GM19035 (cell line): ENCODE data around the gene ITGB8.

Experiments
- ATAC-seq: cut with Tn5 transposase; IDR thresholded peaks from one replicate; pipeline ENCODE4 v1.9.1; 2021; ENCODE audit not compliant: unreplicated experiment

The ITGB8 gene

DNA sequence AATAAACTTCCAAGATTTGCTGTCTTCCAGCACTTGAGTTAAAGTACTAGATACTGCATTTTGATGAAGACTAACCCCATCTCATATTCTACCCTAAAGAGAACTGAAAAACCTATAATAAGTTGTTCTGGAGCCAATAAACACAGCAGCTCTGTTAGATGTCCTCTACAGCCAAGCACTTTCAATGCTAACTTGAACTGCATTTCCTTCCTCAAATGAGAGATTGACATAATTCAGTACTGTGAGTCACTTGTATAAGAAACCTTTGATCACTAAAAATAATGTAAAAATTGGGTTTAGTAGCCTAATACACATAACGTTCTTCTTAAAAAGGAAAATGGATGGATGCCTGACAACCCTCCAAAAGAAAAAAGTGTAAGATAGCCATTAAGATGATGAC, 81.3 kb downstream of the ITGB8 start:
- no peak for ATAC-seq

DNA sequence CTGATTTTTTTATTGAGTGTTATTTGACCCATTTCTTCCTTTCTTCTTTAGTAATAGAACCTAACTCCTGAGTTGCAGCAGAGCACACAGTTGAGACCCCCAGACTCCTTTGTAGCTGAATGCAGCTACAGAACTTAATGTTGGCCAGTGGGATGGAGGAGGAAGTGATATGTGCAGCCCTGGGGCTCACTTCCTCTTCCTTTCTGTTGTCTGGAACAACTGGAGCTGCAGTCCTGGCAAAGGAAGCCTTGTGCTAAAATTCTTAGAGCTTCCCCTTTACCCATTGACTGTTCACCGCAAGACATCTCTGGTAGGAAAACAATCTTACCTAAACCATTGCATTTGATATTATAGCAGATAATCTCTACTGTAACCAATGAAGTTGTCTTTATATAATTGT, 86.6 kb downstream of the ITGB8 start:
- no peak for ATAC-seq

DNA sequence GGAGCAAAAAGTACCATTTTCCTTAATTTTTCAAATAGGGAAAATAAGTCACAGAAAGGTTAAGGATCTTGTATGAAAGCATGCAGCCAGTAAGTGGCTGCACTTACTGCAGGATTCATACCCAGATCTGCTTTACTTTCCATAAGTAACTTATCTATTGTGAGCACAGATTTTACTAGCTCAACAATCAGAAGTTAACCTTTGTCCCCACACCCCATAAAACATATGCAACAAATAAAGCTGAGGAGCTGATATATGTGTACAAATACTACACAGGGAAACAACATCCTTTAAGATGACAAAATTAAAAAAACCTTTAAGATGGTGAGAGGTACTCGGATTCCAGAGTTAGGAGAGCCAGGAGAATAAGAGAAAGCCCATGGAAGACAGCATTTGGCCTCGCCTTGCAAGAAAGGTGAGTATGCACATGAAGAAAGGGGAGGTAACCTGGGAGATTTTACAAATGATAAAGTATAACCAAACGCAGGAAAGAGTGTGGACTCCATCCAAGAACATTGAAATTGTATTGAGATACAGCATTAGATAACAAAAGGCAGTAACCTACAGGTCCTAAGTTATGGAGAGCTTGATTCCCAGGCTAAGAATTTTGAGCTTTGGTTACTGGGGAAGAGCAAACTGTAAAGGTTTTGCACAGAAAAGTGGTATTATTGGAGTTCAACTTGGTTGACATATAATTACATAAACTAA, 87.1 kb downstream of the ITGB8 start:
- no peak for ATAC-seq

DNA sequence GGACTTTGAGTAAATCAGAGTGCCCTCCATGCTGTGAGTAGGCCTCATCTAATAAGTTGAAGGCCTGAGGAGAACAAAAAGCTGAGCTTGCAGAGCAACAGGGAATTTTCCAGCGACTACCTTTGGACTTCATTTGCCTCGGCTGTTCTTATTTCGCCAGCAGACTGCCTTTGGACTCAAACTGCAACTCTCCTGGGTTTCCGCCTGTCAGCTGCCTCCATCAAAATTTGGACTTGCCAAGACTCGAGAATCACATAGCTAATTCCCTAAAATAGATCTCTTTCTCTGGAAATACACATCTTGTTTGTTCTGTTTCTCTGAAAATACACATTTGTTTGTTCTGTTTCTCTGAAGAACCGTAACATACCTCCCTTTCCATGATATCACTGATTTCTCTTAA, 93.8 kb downstream of the ITGB8 start:
- no peak for ATAC-seq

DNA sequence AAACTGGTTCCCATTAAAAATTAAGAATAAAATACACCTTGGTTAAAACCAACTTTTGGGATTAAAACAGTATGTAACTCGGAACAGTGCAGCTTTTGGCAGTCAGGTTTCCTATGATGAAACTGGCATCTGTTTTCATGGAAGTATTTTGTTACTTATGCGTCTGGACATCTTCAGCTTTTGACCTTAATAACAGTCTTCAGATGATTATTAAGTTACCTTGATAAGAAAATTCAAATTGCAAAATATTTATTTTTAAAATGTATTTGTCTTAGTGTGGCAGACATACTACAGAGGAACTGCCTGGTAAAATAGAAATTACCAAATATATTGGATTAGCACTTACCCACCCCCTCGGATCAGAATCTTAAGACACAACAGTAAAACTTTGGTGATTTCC, 100.0 kb downstream of the ITGB8 start:
- no peak for ATAC-seq

DNA sequence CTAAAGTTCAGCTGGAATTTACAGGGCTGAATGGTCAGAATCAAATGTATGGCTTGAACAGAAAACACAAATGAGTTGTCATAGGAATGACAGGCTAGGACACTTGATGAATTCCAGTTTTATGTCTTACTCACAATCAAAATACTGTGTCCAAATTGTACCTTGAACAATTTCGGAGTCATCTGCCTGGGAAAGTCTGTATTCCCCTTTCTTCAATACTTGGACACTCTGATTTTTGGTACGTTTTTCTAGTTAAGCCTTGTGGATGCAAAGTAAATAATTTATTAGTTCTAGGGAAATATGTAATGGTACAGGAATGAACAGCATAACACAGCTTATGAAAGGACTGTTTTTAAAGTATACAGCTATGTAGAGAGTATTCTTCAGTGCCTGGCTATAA, 100.4 kb downstream of the ITGB8 start:
- no peak for ATAC-seq

DNA sequence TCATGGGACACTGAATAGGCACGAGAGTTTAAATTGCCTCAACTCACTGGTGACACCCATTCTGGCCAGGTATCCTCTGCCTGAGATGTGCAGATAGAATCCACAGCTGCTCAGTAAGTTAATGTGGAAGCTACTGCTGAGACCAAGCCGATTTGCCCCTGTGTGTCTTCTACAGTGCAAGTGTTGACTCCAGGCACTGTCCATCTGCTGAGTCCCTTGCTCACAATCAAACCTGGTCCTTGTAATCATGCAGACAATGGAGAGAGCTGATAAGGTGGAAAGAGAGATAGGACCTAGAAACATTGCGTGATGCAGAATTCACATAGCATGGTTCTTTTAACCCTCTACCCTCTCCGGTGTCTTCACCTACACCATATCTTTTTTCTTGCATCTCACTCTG, 101.4 kb downstream of the ITGB8 start:
- ATAC-seq = no peak

DNA sequence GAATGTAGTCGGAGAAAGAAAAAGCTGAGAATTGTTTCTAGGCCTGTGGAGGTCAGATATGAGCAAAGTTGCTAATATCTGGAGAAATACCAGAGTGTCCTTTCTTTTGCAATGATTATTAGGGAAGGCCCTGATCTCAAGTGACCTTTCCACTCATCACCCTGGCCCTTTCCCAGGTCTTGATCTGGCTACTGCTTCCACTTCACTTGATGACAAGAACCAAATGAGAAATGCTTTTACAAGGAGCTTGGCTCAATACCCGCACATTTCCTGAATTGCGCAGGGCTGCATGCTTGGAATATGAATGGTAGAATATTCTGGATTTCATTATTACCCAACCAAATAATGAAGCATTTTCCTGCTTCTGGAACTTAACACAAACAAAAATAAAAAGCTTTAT, 104.6 kb downstream of the ITGB8 start:
- no peak for ATAC-seq

DNA sequence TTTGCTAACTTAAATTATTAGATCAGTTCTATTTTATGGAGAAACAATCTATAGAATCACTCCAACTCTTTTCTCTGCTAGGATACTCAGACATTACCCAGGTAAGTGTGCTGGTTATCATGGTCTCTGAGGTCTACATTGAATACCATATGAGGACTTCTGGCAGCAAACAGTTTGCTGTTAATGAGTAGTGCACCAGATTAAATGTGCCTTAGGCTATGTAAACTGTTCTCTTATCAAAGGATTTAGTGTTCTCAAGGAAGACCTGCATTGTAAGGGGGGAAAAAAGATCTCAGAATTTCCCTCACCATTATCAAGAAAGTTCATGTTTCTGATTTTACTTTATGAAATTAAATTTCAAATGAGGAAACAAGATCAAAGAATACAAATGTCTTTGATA, 107.5 kb downstream of the ITGB8 start:
- no peak for ATAC-seq

DNA sequence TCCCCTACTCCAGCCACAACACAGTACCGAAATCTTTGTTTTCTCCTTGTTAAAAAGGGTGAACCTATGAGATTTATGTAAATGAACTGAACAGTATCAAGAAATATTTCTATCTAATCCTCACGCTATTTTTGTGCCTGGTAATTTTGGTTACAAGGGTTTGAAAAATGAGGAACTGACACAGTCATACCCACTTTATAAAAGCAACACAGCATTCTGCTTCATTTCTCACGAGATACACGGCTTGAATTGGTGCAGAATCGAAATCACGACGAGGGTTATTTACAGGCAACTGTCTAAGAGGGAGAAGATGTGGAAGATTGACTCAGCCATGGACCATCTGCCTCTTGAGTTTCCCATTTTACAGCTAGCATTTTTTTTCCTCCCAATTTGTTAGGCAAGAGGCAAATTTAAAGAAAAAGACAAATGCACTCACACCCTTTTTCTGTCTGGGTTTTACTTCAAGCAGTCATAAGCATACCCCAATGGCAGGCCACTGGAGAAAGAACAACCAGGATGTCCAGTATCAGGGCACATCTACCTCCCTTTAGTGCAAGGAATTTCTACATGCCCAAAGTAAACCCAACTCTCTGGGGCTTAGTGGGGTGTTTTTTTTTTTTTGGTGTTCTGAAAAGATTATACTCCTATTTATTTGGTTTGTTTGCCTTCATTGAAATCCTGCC, 108.1 kb downstream of the ITGB8 start:
- ATAC-seq = peak; percentile 87

DNA sequence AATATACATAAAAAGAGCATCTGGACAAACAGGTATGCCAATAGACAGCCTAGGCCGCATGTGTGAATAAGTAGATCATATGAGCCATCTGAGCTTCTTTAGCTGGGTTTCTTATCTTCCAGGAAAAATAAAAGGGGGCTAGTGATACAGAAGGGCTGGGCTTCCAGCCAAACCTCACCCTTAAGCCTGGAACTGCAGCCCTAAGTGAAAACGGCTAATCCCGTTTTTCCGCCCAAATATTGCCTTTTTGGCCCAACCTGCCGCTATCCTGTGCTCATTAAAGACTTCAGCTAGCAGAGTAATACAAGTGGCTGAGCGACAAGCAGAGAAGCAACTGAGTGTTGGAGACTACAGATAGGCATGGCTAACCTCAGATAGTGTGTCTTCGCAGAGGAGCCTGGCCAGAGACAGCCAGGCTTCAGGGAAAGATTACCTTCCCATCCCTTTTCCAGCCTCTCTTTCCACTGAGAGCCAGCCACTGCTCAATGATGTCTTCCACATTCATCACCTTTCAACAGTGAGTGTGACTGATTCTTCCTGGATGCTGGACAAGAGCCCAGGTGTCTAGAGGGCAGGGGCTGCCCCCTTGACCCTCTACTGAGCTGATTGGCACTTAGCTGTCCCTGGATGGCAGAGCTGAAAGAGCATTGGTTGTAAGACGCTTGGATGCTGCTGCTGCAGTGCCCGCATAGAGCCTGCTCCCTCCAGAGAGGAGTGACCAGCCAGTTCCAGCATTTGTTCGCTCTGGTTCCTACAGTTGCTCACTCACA, 108.9 kb downstream of the ITGB8 start:
- no peak for ATAC-seq

DNA sequence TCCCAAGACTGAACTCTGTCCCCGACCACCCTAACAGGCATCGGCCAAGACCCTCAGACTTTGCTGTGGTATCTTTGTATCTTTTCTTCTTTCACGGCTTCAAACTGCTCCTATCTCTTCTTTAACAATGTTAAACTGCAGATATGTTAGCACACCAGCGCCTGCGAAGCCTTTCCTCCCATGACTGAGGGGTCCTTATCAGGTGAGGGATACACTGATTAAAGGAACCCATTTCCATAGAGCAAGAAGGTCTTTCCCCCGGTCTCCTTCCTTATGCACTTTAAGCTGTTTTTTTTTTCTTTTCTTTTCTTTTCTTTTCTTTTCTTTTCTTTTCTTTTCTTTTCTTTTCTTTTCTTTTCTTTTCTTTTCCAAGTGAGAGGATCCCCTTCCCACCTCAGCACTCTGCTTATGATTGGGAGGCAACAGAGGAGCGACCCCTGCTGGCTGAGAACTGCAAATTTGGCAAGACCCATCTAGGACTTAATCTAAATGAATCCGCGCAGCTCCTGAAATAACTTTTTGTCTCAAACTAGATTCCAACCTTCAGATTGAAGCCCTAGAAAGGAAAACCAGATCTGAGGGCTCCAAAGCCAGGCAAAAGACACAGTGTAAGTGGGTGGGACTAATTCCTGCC, 109.9 kb downstream of the ITGB8 start:
- ATAC-seq = no peak

DNA sequence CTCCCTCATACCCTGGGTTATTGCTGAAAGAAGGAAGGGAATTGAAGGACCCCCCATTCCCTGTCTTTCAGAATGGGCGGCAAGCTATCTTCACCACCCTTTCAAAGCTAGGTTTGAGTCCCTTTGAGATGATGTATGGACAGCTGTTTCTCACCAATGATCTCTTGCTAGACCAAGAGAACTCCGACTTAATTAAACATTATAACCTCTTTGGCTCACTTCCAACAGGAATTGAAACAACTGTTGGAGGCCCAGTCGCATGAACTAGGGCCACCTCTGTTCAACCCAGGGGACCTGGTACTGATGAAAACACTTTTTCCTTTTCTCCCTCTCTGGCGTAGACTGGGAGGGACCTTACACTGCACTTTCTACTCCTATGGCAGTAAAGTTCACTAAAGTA, 110.6 kb downstream of the ITGB8 start:
- no peak for ATAC-seq

DNA sequence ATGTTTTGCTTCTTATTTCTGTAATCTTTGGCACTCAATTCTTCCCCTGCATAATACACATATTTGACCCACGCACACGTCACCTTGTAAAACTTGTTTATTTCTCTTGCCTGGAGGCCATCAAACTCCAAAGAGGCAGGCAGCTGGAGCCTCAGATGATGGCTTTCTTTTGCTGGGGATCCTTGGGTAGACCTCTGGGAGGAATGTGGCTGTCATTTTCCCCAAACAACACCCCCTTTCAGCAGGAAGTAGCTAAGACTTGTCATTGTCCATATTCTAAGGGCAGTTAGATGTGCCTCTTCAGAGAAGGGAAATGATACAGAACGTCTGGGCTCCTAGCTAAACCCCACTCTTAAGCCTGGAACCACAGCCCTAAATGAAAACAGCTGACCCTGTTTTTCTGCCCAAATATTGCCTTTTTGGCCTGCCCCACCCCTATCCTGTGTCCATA, 111.3 kb downstream of the ITGB8 start:
- ATAC-seq = no peak

DNA sequence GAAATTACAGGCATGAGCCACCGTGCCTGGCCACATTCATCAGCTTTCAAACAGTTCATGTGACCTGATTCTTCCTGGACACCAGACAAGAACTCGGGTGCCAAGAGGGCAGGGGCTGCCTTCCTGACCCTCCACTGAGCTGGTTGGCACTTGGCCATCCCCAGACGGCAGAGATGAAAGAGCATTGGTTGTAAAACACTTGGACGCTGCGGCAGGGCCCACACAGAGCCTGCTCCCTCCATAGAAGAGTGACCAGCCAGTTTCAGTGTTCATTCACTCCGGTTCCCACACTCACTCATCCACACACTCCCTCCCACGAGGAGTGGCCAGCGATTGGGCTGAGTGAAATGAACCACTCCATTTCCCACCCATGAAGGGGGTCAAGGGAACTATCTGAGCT, 112.3 kb downstream of the ITGB8 start:
- no peak for ATAC-seq

DNA sequence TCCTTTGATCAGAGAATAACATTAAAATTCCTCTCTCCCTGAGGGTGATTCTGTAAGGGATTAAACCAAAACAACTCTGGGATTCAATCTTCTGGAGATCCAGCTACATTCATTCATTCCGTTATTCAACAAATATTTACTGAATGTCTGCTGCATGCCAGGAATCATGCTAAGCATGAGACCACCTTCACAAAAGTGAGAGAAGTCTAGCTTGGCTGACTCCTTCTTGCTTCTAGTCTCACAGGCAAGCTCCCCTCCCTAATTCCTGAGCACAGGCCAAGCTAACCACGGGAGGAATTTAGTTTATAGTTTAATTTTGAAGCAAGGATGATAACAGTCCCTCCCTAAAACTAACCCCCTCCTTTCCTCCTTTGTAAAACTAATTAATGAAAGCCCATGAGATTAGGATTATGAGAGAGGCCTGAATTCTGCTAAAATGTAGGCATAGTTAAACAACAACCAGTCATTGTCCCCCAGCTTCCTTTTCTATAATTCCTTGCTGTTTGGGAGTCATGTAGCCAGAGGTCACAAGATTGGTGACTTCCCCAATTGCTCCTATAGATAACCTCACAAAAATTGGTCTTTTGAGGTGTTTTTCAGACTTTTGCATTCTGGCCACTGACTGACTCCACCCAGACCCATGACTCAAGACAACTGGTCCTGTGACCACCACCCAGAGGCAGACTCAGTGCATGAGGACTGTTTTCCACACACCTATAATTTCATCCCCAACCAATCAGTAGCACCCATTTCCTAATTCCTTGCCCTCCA, 113.5 kb downstream of the ITGB8 start:
- no peak for ATAC-seq

DNA sequence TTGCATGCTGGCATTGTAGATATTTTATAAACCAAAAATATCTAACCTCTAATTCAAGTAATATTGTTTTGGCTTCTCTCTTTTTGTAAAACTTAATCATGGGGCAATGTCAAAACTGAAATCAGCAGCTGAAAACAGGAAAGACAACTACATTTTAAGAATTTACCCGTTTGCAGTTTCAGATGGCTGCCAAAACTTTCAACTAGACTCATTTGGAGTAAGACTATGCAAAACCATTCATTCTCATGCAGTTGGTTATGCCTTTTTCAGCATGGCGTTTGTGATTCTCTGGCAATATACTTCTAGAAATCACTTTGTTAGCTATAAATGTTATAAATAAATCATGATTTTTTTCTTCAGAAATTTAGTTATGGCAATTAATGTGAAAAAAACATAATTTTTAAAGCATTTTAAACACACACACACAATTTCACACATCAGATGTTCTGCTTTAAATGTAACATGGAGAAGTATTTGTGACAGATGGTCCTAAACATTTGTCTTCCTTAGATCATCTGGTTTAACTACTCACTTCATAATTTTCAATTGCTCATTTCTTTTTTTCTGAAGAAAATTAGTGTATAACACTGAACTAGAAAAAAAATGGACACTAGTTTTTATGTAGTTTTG, 116.4 kb downstream of the ITGB8 start:
- peak; percentile 86 for ATAC-seq

DNA sequence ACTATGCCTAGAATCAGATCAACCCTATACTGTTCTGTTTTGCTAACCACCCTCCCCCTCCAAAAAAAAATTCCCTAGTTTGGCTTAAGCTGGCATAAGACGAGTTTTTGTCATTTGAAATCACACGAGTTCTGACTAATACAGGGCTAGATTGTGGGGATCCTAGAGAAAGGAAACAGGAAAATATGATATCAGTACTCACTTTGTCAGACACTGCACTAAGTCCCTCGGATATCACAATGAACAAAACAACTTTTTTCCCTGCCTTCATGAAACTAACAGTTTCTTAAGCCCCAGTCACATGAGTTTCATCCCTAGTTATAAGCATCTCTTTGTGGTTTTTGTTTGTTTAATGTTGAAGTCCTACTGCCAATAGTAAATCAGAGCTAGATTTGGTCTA, 118.5 kb downstream of the ITGB8 start:
- no peak for ATAC-seq

DNA sequence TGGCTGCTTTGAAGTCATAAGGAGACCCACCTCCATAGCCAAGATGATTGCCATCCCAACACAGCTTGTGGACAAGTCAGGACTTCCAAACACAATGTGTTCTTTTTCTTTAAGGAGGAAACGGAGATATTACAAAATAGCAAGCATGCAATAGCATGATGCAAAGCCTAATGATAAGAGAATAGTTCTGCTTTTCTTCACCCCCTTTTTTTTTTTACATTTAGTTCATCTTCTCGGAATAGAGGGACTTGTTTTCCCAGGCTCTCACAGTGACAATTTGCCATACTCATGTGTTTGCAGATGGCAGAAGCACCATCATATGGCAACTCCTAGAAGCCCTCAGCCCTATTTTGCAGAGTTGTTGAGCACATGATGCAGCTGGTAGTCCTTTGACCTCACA, 119.8 kb downstream of the ITGB8 start:
- no peak for ATAC-seq

DNA sequence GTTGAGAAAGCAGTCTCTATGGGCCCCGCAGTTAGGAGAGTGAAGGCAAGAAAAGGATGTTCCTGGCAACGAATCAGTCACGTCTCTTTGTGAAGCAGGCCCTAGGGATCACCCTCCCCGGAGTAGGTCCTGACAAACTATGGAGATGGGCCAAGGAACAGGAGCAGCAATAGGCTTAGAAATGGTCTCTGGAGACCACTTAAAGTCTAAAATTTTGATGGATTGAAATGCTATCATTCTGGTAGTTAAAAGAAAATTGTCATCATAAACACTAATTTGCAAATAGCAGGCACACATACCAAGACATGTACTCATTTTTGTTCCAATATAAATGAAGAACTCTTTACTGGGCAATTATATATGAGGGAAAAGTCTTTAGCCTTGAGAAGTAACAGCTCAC, 123.5 kb downstream of the ITGB8 start:
- ATAC-seq = no peak
